T-helper 2 cell (primary cell): ENCODE data around the gene ADAMTS5.

Experiments
- DNase-seq, 5 experiments: peaks; one replicate each; pipeline versions ENCODE4 v3.0.0 to v3.0.0-alpha.2; 2012 to 2022
- total RNA-seq, 2 donors: gene quantifications; one replicate each; lab custom pipeline; 2026; lab: John Stamatoyannopoulos, UW

Gene ADAMTS5
- total RNA-seq = 0 reads per million in 2 donors

DNA sequence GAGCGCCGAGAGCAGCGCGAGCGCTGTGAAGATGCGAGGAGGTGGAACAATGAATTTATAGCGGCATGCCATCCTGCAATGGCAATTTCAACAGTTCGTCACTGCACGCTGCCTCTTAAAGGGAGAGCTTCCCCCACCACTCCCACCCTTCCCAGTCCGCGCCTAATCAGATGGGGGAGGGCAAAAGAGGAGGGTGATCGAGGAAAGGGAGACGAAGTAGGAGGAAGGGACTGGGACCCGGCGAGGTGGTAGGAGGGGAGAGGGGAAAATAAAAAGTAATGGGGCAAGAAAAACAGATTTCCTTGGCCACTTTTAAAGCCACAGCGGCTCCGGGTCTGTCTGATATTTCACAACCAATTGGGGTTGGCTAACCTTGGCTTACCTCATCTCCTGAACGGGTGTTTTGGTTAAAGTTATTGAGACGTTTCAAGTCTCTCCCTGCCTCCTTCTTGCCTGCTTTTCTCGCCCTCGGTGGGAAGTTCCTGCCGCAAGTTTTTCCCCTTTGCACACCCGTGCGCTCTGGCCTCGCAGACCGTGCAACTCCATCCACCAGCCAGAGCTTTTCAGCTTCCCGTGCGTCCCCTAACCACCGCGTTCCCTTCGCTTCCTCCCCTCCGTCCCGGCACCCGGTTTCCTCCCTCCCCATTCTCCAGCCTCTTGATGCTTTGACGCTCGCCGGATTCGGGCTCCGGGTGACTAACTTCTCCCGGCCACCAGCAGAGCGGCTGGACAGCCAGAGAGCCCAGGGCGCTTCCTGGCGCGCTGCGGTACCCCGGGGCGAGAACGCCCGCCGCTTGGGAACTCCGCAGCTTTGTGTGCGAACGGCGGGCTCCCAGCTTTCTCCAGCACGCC, at the start of gene ADAMTS5:
TSS of gene ADAMTS5 (minus strand) at position 27 of the 852 bp plus-strand sequence. CDS start 697 bp downstream, outside the sequence.
- DNase-seq = no peak

DNA sequence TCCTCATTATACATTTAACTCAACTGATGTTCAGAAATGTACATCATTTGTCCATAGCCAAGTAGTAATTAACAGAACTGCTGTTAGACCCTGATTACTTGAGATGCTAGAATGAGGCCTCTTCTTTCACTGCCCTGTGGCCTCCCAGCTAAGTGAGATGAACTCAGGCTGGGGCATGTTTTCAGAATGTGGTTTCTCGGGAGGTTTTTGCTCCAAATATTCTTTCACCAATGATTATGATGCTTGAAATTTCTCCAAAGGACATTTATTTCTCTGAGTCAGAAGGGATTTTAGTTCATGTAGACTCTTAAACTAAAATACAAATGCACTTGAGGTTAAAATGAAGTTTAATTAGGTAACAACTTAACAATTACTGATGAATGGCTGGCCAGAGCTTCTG, 34.6 kb upstream of the ADAMTS5 start:
- no peak for DNase-seq

DNA sequence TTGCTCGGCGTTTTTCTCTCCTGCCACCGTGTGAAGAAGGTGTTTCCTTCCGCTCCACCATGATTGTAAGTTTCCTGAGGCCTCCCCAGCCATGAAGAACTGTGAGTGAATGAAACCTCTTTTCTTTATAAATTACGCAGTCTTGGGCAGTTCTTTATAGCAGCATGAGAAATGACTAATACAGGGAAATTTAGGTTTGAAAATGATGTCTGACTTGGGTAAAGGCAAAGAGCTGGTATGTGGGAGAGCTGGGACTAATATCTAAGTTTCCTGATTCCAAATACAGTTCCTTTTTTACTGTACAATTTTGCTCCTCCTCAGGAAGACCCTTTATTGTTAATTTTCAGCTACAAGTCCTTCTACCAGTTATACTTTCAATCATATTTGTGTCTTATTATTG, 16.7 kb upstream of the ADAMTS5 start:
- DNase-seq = no peak

DNA sequence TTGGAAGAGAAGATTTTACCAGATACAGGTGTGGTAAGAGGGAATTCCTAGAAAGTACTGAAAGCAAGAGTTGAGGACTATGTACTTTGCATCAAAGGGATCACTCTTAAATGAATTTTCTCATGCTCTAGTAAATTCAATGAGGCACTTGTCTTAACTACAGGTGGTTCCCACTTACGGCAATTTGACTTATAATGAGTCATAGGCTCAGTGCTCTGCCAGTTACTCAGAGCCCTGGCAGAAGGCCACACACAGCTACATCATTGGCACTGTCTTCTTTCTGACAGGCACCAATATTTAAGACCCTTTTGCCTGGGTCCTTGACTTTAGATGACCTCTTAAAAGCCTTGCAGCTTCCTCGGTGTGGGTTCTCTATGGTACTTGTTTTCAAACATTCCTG, 15.9 kb upstream of the ADAMTS5 start:
- no peak for DNase-seq

DNA sequence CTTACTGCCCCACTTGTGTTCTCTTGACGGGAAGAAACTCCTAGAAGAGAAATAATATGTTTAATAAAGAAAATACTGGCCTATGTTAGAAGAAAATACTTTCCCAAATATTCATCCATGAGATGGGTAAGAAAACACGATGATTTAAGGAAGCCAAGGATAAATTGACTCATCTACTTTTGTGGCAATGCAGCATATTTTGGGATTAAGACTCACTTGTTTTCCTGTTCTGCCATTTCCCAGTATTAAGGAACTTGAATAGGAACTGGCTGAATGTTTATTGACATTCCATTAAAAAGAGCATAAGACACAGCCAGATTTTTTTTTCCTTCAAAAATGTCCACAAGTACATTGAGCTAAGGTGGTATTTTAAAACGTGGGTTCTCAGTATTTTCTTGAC, 10.9 kb upstream of the ADAMTS5 start:
- no peak for DNase-seq

DNA sequence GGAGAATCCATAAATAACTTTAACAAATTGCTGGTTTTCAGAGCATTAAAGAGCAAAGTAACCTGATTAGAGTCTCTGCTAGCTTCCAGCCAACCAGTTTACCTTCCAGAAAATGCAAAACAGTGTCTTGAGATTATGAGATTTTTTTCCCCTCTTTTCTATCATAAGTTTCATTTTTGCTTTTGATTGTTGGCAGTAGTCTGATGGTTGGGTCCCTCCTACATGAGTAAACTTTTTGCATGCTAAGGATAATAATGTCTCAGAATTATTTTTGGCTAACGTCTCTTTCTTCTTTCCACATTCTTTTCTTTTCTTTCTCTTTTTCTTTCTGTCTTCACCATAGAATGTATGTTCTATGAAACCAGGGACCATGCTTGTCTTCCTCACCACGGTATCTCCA, 6.3 kb upstream of the ADAMTS5 start:
- DNase-seq = no peak

DNA sequence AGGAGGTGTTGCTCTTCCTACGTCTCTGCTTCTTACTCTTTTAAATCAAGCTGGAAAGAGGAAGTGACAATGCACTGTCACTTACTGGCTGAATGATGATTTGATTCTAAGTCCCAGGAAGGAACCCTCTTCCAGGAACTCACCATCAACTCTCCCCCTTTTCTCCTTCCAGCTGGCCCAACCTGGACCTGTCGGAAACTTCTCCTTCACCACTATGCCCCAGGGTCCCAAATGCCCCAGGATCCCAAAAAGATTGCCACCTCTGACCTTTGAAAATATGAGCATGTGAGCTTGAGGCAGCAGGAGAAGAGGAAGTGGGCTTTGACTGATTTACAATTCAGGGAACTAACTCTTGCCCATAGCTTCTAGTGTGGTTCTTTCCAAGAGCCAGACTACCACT, 5.3 kb upstream of the ADAMTS5 start:
- no peak for DNase-seq

DNA sequence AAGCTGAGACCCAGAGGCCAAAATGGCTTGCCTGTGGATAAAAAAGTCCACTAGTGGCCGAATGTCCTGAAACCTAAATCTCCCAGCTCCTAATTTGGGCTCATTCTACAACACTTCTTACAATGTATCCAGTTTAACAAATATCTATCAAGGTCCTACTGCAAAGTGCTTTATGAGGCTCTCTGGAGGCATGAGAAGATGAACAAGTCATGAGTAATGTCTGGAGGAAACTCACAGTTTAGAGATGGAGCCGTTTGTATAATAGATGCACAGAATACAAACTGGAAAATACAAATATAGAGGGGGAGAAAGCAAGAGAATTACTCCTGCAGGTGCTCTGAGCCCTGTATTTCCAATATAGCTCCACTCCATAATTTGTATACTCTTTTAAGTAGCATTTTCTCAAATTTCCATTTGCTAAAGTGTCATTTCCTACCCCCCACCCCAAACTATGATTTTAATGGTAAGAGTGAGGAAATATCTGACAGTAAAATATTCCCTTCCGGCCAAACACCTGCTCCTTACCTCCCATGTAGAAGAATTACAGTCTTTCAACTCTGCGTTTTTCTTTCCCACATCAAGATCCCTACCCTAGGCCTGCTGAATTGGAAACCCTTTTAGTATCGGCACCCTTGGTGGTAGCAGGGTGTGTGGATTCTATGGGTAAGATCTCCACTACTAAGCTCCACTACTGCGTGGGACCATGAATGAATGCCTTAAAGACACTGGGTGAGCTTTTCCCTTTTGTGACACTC, 3.3 kb upstream of the ADAMTS5 start:
- DNase-seq = no peak

DNA sequence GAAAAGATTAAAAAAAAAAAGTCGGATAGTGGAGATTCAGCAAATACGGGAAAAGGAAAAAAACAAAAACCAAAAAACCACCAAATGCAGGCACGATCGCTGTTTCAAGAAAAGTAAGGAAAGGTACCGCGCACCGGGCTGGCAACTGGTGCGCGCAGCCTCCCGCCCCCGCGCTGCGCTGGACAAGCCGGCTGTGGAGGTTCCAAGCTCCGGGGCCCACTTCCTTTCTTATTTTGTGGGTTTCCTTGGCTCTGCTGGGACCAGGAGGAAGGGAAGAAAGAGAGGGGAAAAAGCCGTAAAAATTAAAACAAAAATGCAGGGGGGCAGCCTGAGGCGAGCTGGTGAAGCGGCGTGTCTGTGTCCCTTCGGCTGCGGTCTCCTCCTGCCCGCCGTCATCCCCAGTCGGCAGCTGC, 233 bp downstream of the ADAMTS5 start:
- no peak for DNase-seq

DNA sequence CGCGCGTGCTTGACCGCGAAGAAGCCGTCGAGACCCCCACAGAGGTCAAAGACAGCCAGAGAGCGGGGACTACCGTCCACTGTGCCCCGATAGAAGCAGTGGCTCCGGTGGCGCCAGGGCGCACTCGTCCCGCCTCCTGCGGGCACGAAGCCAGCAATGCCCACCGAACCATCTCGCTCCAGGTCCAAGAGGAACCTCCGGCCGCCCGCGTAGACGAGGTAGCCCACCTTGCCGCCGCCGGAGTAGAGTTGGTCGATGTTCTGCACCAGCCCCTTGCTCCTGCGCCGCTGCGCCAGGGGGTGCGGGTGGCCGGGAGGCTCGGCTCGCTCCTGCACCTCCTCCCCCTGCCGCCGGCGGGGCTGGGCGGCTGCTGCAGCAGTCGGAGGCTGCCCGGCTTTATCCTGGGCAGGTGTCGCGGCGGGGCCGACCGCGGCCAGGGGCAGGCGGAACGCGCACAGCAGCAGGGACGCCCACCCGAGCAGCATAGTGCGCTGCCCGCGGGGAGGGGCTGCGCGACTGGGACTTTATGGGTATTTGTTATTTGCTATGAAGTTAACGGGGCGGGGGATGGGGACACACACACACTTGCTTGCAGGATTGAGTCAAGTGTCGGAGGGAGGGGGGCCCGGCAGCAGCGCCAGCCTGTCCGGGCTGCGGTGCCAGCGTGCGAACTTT, 844 bp downstream of the ADAMTS5 start:
- DNase-seq = no peak

DNA sequence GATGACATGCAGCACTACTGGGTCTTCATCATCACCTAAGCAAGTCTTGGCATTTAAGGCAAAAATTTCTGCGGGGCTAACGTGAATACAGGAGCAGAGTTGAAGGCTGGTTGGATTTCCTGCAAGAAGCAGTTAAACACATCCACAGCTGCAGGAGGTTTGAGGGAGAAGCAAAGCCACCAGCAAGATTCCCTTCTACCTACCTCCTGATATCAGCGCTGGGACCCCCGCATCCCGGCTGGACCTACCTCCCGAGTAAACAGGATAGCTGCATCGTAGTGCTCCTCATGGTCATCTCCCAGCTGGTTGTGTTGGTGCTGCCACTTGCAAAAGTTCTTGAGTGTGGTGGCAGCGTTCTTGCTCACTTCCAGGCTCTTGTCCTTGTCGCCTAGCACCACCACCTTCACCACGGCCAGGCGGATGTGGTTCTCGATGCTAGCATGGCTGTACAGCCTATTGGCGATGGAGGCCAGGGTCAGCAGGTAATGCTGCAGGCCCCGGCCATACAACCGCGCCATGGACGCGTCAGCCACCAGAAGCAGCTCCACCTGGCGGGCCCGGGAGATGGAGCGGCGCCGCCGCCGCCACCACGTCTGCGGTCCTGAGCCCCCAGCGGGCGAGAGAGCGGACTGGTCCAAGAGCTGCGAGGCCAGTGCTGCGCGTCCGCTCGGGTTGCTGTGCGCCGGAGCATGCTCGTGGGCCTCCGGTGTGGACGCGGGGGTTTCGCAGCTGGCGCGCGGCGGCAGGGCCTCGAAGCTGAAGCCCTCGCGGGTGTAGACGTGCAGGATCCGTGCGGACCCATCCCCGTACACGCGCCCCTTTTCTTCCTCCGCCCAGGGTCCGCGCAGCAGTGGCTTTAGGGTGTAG, 1.6 kb downstream of the ADAMTS5 start:
- no peak for DNase-seq

DNA sequence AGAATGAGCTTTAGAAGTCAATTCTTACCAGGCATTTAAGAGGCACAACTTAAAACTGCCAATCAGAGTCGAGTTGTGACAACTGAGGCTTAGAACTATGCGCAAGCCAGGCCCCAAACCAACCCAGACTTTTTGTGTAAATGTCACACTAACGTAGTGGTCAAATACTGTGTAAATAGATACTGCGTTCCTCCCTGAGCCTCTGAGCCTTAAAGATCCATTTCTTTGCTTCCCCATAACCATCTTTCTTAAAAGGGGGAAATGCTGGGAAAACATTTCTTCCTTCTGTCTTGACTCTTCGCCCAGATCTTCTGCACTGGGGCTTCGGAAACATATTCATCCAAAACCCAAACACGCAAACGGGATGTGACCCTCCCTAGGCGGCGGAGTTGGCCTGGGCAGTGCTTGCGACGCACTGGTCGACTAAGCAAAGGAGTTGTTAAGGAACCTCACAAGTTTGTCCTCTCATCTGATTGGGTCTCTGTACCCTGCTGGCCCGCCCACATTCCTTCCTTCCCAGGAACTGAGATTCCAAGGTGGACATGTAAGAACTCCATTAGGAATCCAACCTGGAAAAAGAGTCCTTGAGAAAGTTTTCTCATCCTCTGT, 2.6 kb downstream of the ADAMTS5 start:
- no peak for DNase-seq

DNA sequence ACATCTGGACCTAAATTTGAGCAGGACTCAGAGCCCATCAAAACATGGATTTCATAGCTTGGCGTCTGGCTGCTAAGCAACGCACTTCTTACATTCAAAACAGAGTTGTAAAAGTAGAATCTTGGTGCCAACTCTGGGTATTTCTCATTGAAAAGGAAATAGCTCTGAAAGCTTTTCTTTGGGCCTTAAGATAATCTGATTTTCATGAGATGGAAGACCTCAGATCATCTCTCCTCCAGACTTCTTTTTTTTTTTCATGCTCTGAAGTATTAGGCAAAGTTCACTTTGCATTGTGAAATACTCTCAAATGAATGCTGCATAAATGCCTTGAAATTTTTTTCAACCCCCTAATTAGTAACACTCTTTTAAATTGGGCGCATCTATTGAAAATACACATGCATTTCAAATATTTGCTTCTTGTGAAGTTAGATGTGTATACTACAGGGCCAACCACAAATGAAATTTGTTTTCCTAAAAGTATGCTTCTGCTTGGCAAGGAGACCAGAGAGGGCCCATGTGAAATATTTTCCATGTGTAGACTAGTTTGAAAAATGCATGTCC, 4.2 kb downstream of the ADAMTS5 start:
- no peak for DNase-seq

DNA sequence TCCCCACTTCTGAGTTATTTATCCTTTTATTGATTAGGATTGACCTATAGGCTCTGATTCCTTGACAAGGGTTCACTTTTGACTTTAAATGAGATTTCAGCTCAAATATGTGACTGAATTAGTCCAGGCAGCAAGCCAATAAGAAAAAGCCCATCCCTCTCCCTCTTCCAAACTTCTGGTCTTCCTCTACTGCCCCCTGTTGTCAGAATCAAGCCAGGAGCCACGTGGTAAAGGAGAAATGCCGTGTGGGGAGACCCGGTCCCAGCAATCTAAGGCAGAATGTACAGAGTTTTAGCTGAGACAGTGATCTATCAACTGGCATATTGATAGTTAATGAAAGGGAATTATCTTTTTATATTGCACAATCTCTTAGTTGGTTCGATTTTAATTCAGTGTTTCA, 5.2 kb downstream of the ADAMTS5 start:
- no peak for DNase-seq

DNA sequence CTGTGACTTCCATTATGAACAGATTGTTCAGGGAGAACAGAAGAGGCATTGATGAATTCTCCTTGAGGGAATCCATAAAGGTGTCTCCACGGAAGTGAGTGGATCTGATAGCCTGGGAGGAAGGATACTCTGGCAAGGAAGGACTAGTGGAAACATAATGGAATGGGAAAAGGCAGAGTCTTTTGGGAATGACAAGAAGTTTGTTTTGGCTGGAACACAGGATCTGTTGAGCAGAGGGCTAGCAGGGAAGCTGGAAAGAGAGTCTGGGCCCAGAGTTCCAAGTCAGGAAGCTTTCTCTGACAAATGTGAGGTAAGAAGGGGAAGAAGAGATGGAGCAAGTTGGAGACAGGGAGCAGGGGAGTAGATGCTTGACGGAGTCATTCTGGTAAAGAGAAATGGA, 8.1 kb downstream of the ADAMTS5 start:
- DNase-seq = no peak

DNA sequence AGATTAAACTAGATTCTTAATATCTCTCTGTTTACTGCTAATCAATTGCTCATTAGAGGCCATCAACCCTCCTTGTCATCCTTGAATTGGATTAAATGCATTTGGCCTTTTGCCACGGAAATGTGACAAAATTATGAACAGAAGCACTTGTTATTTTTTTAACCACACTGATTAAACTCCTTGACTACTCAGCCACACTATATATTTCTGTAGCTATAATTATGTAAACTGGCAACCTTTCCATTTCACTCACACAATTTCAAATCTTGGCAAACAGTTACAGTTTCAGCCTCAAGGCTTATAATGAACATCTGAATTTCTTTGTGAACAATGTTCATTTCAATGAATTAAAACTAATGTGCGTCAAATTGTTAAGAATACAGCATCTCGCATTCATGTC, 10.1 kb downstream of the ADAMTS5 start:
- DNase-seq = no peak

DNA sequence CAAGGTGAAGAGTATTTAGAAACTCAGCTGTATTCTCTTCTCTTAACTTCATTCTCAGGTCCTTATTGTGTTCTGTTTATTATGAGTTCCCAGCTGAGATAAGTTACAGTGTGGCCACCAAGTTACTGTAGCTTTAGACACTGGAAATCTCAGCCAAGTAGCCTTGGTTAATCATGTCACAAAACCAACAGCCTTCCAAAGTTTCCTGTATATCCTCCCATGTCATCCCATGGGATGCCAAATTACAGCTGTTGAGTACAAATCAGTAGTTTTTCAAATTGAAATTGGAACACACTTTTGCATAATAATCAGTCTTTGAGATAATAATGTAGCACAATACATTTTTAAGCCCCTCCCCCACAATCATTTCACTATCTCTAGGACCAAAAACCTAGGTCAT, 10.7 kb downstream of the ADAMTS5 start:
- DNase-seq = no peak

DNA sequence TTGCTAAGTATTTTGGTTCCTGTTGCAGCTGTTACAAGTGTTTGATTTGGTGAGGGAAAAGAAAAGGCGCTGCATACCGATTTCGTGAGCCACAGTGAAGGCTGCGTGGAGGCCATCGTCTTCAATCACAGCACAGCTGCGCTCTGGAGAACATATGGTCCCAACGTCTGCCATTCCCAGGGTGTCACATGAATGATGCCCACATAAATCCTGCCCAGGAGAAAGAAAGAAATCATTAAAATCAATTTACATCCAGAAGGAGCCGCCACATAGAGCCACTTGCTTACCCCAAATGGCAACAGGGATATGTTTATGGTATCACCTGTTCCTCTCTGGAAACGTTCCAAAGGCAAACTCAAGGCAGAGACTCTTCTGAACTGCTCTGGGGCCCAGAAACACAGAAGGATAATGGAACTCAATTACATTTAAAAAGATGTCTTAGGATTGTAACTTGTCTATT, 12.2 kb downstream of the ADAMTS5 start:
- DNase-seq = no peak

DNA sequence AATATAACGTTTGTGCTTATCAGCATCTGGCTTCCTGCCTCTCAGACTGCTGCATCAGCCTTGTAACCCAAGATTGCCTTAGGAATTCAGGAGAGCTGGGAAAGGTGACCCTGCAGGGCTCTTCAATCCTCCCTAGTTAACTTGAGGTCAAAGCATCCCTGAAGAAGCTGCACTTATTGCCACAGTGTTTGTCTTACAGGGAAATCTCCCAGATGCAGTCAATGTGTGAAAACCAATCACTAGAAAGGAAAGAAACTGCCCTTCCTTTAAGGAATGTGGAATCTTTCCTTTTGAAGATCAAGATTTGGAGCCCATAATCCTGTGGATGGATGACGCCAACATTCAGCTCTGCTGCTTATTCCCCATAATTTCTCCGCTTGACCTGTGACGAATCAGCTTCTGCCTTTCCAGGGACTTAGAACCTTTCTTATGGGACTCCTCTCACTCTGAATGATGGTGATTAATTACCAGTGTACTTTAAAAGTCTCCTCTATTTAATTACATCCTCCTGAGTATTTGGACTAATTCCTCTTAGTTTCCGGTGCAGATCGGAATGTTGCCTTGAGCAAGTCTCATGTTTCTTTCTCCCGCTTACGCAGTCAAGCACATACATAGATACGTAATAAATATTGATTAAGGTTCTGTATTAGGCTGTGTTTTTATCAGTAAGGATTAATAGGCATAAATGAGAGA, 14.4 kb downstream of the ADAMTS5 start:
- DNase-seq = no peak

DNA sequence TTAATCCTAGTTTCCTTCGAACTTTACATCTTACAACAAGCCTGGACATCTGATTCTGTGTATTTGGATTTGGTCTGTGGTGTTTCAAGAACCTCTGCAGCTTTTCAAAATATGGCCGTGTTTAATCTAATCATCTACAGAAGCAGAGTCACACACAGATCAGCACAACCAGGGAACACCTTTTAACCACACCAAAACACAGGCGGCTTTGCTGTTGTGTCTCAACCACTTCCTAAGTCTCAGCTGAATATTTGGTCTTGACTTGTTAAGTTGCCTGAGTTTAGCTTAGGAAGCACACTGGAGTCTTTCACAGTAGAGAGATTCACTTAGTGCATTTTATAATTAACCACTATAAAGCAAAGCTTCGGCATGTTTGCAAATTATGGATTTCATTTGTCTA, 17.1 kb downstream of the ADAMTS5 start:
- no peak for DNase-seq

DNA sequence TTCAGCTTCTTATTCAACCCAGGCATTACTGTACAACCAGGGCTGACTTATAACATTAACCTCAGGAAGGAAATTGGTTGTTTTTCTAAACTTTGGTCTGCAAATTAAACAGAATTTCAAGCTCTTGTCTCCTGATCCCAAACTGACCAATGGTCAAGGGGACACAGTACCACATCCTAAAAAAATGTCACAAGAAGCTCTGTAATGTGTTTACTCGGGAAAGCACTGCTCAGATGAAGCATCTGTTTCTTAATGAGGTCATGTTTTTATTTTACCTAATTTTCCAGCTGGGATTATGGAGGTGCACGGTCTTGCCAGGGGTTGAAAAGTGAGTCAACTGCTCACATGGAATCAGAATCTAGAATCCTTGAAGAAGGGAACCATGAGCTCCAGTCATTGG, 18.7 kb downstream of the ADAMTS5 start:
- DNase-seq = no peak
